HepG2 (cell line): ENCODE data around the gene CTXN1. TPM values are rescaled to one million over a fixed set of nuclear protein-coding genes. Genes with fewer than 3 reads are reported as not detected.
A peak's percentile ranks its signal among the peaks of the same experiment; 100 is the strongest.

Experiments
- HIVEP1 ChIP-seq: sonication (generic); formaldehyde crosslinking; IDR thresholded peaks from 2 replicates; pipeline ENCODE4 v1.4.0; 2020; ENCODE audit warnings: mild to moderate bottlenecking, missing genetic modification reagents
- HOXA3 ChIP-seq: sonication (generic); formaldehyde crosslinking; IDR thresholded peaks from 2 replicates; pipeline ENCODE4 v1.5.0; 2020; ENCODE audit warnings: missing genetic modification reagents
- HOXA9 ChIP-seq: sonication (generic); formaldehyde crosslinking; IDR thresholded peaks from 2 replicates; pipeline ENCODE4 v1.8.1; 2022; ENCODE audit warnings: missing genetic modification reagents, mild to moderate bottlenecking, moderate library complexity, borderline replicate concordance
- IKZF4 ChIP-seq: sonication (generic); formaldehyde crosslinking; IDR thresholded peaks from 2 replicates; pipeline ENCODE4 v1.5.1; 2020; ENCODE audit warnings: borderline replicate concordance, mild to moderate bottlenecking, low read depth, missing genetic modification reagents; ENCODE audit errors: not compliant biosample characterization
- JARID2 ChIP-seq: sonication (generic); formaldehyde crosslinking; IDR thresholded peaks from 2 replicates; pipeline ENCODE4 v1.8.1; 2023; ENCODE audit warnings: missing genetic modification reagents, inconsistent platforms; ENCODE audit not compliant: insufficient replicate concordance
- JUN ChIP-seq: sonication (generic); formaldehyde crosslinking; IDR thresholded peaks from 2 replicates; pipeline ENCODE4 v1.4.0; 2020; ENCODE audit warnings: mild to moderate bottlenecking, missing genetic modification reagents
- KLF9 ChIP-seq: IDR thresholded peaks from 2 replicates; pipeline ENCODE4 v1.6.1; 2016; ENCODE audit warnings: low read depth
- MXI1 ChIP-seq: IDR thresholded peaks from 3 replicates; pipeline ENCODE4 v1.6.1; 2012; ENCODE audit warnings: low read depth, low read length, inconsistent platforms, borderline replicate concordance
- YEATS2 ChIP-seq: sonication (generic); formaldehyde crosslinking; IDR thresholded peaks from 2 replicates; pipeline ENCODE4 v1.4.0; 2020; ENCODE audit warnings: missing genetic modification reagents, borderline replicate concordance
- YEATS4 ChIP-seq: sonication (generic); formaldehyde crosslinking; IDR thresholded peaks from 2 replicates; pipeline ENCODE4 v1.4.0; 2020; ENCODE audit warnings: missing genetic modification reagents, borderline replicate concordance
- YY1 ChIP-seq: IDR thresholded peaks from 2 replicates; pipeline ENCODE4 v1.6.1; 2011; ENCODE audit warnings: low read length, low read depth, moderate library complexity, mild to moderate bottlenecking; ENCODE audit not compliant: insufficient read depth, insufficient replicate concordance
- ZNF24 ChIP-seq: fragments of 450-650 bp; IDR thresholded peaks from 2 replicates; pipeline ENCODE4 v1.6.1; 2017; ENCODE audit warnings: antibody characterized with exemption, mild to moderate bottlenecking
- ZNF451 ChIP-seq: sonication (generic); formaldehyde crosslinking; IDR thresholded peaks from 2 replicates; pipeline ENCODE4 v1.5.0; 2020; ENCODE audit warnings: mild to moderate bottlenecking, missing genetic modification reagents
- ZNF543 ChIP-seq: sonication (generic); formaldehyde crosslinking; IDR thresholded peaks from 2 replicates; pipeline ENCODE4 v1.4.0; 2020; ENCODE audit warnings: mild to moderate bottlenecking, missing genetic modification reagents
- ZNF557 ChIP-seq: sonication (generic); formaldehyde crosslinking; IDR thresholded peaks from 2 replicates; pipeline ENCODE4 v1.4.0; 2020; ENCODE audit warnings: missing genetic modification reagents
- ZNF773 ChIP-seq: sonication (generic); formaldehyde crosslinking; IDR thresholded peaks from 2 replicates; pipeline ENCODE4 v1.4.0; 2020; ENCODE audit warnings: missing genetic modification reagents, borderline replicate concordance
- polyA plus RNA-seq, 8 experiments: library from polyadenylated mRNA; depleted of rRNA in 3 of 8; stranded (reverse) in 7 of 8; unstranded in 1 of 8; fragments of >200 nt; fragmentation: Illumina TruSeq in 4 of 8; extraction: Trizol in 4 of 8; gene quantifications; 2 replicates each; pipeline versions ENCODE4 v1.2.1 to v1.2.3, GENCODE V29; 2011 to 2016; ENCODE audit warnings: low read depth in 4 of 8, missing spikeins in 1 of 8, mixed read lengths in 1 of 8; ENCODE audit not compliant: insufficient read depth in 1 of 8
- total RNA-seq, 5 experiments: library from RNA; depleted of rRNA; stranded (reverse); fragments of >200 nt; fragmentation: Illumina TruSeq; extraction: Trizol; gene quantifications; 2 replicates each; pipeline ENCODE4 v1.2.3, GENCODE V29; 2016; ENCODE audit warnings: low read depth in 1 of 5
- TF ChIP-seq, protein P1 (sequence below): sonication (generic); formaldehyde crosslinking; IDR thresholded peaks from 2 replicates; pipeline ENCODE4 v1.4.0; 2020; ENCODE audit warnings: mild to moderate bottlenecking, missing genetic modification reagents
- TF ChIP-seq, protein P2 (sequence below): sonication (generic); formaldehyde crosslinking; IDR thresholded peaks from 2 replicates; pipeline ENCODE4 v1.4.0; 2020; ENCODE audit warnings: mild to moderate bottlenecking, missing genetic modification reagents
- TF ChIP-seq, protein P3 (sequence below): sonication (generic); formaldehyde crosslinking; IDR thresholded peaks from 2 replicates; pipeline ENCODE4 v1.5.0; 2020; ENCODE audit warnings: missing genetic modification reagents
- TF ChIP-seq, protein P4 (sequence below): IDR thresholded peaks from 2 replicates; pipeline ENCODE4 v1.6.1; 2016; ENCODE audit warnings: mild to moderate bottlenecking, missing biosample characterization, missing genetic modification reagents

CTXN1 gene
- total and polyA plus RNA-seq, 2 of the 13 experiments (the other 11 are each of a cell fraction or from before 2014, with no cell fraction given), result 0.11 TPM; not detected in 1

DNA sequence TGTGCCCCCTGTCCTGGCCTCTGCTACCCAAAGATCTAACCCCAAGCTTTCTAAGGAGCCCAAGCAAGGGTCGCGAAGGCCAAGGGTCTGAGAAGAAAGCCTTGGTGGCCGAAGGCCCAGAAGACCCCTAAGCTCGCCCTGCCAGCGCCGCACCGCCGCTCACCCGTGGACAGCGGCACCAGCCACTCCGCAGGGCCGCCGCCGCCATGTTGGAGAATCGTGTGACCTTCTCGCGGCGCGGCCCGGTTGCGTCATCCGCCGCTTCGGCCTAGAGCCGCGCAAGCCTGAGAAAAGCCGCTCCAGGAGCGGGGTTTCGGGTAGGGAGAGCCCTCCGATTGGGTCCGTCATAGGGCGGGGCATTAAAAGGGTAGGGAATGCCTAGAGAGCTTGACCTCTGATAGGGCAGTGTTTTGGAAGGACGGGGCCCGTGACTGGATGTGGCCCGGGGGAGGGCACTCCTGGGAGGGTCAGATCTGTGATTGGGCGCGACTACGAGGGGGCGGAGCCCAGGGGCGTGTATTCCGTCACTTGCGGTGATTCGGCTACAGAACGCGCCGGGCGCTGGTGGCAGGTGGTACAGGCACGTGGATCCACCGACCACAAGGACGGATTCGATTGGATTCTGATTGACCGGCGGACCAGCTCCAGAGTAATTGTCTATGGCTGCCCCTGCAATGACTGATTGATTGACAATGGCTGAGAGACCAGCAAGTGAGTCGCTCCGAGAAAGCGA, 17.7 kb upstream of the CTXN1 start, which contains the start of gene TIMM44 (continued):
- TF ChIP-seq, protein P1, sequence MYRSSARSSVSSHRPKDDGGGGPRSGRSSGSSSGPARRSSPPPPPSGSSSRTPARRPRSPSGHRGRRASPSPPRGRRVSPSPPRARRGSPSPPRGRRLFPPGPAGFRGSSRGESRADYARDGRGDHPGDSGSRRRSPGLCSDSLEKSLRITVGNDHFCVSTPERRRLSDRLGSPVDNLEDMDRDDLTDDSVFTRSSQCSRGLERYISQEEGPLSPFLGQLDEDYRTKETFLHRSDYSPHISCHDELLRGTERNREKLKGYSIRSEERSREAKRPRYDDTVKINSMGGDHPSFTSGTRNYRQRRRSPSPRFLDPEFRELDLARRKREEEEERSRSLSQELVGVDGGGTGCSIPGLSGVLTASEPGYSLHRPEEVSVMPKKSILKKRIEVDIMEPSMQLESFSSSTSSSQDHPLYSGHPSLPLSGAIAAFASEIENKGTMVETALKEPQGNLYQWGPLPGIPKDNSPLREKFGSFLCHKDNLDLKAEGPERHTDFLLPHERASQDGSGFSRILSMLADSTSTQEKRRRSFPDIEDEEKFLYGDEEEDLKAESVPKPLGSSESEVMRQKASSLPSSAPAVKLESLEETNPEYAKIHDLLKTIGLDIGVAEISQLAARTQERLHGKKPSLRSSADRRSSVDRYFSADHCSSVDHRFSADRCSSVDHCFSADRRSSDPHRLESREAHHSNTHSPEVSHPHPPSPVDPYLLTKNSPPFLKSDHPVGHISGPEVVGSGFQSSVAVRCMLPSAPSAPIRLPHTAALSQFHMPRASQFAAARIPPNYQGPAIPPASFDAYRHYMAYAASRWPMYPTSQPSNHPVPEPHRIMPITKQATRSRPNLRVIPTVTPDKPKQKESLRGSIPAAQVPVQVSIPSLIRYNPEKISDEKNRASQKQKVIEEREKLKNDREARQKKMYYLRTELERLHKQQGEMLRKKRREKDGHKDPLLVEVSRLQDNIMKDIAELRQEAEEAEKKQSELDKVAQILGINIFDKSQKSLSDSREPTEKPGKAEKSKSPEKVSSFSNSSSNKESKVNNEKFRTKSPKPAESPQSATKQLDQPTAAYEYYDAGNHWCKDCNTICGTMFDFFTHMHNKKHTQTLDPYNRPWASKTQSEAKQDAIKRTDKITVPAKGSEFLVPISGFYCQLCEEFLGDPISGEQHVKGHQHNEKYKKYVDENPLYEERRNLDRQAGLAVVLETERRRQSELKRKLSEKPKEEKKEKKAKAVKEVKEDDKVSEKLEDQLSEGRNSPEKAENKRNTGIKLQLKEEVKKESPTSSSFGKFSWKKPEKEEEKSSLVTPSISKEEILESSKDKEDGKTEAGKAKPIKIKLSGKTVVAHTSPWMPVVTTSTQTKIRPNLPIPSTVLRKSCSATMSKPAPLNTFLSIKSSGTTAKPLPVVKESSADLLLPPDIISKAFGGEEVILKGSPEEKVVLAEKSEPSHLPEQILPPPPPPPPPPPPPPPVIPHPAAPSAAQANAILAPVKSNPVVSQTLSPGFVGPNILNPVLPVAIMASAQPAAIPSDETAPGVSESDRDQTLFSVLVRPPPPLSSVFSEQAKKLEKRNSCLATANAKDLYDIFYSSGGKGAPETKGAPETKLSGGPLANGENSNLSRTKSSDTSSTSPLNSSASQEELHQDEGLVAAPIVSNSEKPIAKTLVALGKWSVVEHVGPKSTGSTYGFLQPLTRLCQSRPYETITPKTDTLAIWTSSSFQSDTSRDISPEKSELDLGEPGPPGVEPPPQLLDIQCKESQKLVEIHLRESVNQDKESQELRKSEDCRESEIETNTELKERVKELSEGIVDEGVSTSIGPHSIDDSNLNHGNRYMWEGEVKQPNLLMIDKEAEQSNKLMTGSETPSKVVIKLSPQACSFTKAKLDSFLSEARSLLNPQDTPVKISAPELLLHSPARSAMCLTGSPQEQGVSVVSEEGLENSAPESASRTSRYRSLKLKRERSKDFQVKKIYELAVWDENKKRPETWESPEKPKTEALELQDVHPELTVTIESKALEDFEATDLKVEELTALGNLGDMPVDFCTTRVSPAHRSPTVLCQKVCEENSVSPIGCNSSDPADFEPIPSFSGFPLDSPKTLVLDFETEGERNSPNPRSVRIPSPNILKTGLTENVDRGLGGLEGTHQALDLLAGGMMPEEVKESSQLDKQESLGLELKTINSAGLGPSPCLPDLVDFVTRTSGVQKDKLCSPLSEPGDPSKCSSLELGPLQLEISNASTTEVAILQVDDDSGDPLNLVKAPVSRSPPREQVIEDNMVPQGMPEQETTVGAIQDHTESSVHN (CRISPR knock-in tag), result no peak
- peak; percentile 67; the same call in 1 of the 2 replicates for TF ChIP-seq KLF9 (CRISPR knock-in tag)
- TF ChIP-seq, protein P2, sequence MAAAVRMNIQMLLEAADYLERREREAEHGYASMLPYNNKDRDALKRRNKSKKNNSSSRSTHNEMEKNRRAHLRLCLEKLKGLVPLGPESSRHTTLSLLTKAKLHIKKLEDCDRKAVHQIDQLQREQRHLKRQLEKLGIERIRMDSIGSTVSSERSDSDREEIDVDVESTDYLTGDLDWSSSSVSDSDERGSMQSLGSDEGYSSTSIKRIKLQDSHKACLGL (CRISPR knock-in tag), result peak; percentile 99
- TF ChIP-seq JARID2 (CRISPR knock-in tag), result no peak
- TF ChIP-seq JUN (CRISPR knock-in tag), result no peak
- 0 out of 2 replicates have a peak, but pooled peaks have one; percentile 51 for TF ChIP-seq ZNF543 (CRISPR knock-in tag)
- 0 out of 2 replicates have a peak, but pooled peaks have one; percentile 46 for TF ChIP-seq ZNF773 (CRISPR knock-in tag)
- TF ChIP-seq YEATS4 (CRISPR knock-in tag), result peak; percentile 96
- TF ChIP-seq IKZF4, result no peak
- no peak for TF ChIP-seq HOXA9 (CRISPR knock-in tag)
- TF ChIP-seq HIVEP1 (CRISPR knock-in tag), result peak; percentile 93
- TF ChIP-seq, protein P3, sequence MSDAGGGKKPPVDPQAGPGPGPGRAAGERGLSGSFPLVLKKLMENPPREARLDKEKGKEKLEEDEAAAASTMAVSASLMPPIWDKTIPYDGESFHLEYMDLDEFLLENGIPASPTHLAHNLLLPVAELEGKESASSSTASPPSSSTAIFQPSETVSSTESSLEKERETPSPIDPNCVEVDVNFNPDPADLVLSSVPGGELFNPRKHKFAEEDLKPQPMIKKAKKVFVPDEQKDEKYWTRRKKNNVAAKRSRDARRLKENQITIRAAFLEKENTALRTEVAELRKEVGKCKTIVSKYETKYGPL, result no peak
- no peak for TF ChIP-seq ZNF557 (CRISPR knock-in tag)
- TF ChIP-seq ZNF451 (CRISPR knock-in tag), result 0 out of 2 replicates have a peak, but pooled peaks have one; percentile 32
- TF ChIP-seq MXI1, result peak; percentile 97; the same call in 2 of the 3 replicates
- TF ChIP-seq YY1, result peak; percentile 98
- TF ChIP-seq ZNF24, result 0 out of 2 replicates have a peak, but pooled peaks have one; percentile 31
- TF ChIP-seq, protein P4, sequence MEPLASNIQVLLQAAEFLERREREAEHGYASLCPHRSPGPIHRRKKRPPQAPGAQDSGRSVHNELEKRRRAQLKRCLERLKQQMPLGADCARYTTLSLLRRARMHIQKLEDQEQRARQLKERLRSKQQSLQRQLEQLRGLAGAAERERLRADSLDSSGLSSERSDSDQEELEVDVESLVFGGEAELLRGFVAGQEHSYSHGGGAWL (CRISPR knock-in tag), result peak; percentile 88
- TF ChIP-seq YEATS2 (CRISPR knock-in tag), result peak; percentile 76
- peak; percentile 97 for TF ChIP-seq HOXA3 (CRISPR knock-in tag)
